Measurements from ENCODE around the gene NRXN3.

Gene NRXN3

DNA sequence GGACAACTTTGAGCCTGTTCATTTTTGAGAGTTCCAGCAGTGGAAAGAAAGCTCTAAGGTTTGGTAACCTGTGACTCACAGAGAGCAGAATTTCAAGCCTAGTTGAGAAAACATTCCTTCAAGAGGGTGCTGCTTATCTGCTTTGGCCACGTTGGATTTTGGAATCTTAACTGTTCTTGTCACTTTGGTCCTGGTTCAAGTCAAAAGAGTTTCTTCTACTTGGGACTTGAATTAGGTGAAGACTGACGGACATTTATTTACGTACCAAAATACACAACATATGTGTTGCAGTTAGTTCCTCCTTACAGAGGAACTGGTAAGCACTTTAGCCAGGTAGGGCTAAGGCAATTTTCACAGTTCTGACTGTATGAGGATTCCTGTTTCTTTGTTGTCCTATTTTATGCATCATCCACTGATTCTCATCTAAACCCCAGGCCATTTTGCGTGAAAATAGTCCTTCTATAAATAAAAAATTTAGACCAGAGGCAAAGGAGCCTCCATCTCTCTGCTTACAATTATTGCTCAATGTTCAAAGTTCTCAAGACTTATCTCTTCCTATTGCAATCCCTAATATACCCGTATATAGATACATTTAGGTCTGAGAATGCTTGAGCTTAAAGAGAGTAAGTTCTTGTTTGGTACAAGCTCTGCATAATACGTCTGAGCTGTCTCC lies 1460.3 kb downstream of the NRXN3 start:
- peaks cover 17% of the 10 kb centered on the region for H3K9me3 ChIP-seq
- H3K36me3 ChIP-seq = no peaks in the 10 kb centered on the region
- H3K4me3 ChIP-seq = no peak overlapping the region
- no peak overlapping the region for H3K27ac ChIP-seq
- H3K4me1 ChIP-seq = no peaks in the 10 kb centered on the region
- no peaks in the 10 kb centered on the region for H4K20me1 ChIP-seq
- H3K27me3 ChIP-seq = no peaks in the 10 kb centered on the region
- no peak overlapping the region for H3K4me2 ChIP-seq
- no peak overlapping the region for H3K9ac ChIP-seq
- no peak for TF ChIP-seq Cebpa-rat (IDR thresholded peaks at IDR 0.05)

DNA sequence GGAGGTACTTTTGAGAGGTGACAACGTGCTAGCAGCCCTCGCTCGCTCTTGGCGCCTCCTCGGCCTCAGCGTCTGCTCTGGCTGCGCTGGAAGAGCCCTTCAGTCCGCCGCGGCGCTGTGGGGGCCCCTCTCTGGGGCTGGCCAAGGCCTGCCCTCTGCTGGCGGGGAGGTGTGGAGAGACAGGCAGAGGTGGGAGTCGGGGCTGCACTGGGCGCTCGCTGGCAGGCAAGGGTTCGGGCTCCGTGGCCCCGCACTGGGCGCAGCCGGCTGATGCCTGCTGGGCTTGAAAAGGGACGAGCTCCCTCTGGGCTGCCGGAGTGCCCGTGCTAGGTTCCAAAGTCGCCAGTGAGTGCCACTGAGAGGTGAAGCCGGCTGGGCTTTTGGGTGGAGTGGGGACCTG lies 1461.1 kb downstream of the NRXN3 start:
- no peak for TF ChIP-seq Cebpa-rat (IDR thresholded peaks at IDR 0.05)
- H3K36me3 ChIP-seq = no peaks in the 10 kb centered on the region
- H3K4me3 ChIP-seq = no peak overlapping the region

DNA sequence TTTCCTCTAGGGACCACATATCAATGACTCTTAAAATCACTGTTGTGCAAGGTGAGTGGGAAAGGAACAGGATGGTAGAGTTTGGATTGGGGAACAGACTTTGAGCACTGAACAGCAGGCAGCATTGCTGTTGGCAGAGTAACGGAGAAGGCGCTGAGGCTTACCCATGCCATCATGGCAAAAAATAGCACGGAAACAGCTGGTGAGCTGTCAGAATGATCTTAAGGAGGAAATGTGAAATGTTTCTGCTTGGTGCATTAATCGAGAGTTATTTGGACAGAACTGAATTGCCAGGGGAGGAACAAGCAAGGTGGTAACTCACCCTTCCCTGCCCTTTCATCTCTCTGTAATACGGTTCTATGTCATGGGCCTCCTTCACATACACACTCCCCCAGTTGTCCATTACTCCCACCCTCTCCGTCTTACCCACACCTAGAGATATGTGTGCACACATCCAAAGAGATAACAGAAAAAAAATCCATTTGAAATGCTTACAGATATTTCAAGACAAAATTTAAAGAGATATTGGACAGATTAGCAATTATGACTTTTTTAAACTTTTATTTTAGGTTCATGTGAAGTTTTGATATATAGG lies 1468.6 kb downstream of the NRXN3 start:
- no peak overlapping the region for H3K4me3 ChIP-seq
- no peaks in the 10 kb centered on the region for H3K27me3 ChIP-seq
- H3K9ac ChIP-seq = no peak overlapping the region
- no peaks in the 10 kb centered on the region for H3K36me3 ChIP-seq
- H4K20me1 ChIP-seq = no peaks in the 10 kb centered on the region
- no peaks in the 10 kb centered on the region; the same call in 1 of the 2 replicates for H3K9me3 ChIP-seq
- no peak overlapping the region for H3K27ac ChIP-seq
- no peak for TF ChIP-seq Cebpa-rat (IDR thresholded peaks at IDR 0.05)
- peak overlapping the region; percentile 43 for H3K4me2 ChIP-seq
- H3K4me1 ChIP-seq = peaks cover 19% of the 10 kb centered on the region

More for the DNA sequence above, 1461.1 kb downstream of the NRXN3 start:
- Histone ChIP-seq H3K9ac (no peak overlapping the region), H3K9me3 (peaks cover 17% of the 10 kb centered on the region), H3K27ac (no peak overlapping the region), H3K27me3 (no peaks in the 10 kb centered on the region), H3K4me1 (no peaks in the 10 kb centered on the region), H4K20me1 (no peaks in the 10 kb centered on the region), H3K4me2 (no peak overlapping the region)

DNA sequence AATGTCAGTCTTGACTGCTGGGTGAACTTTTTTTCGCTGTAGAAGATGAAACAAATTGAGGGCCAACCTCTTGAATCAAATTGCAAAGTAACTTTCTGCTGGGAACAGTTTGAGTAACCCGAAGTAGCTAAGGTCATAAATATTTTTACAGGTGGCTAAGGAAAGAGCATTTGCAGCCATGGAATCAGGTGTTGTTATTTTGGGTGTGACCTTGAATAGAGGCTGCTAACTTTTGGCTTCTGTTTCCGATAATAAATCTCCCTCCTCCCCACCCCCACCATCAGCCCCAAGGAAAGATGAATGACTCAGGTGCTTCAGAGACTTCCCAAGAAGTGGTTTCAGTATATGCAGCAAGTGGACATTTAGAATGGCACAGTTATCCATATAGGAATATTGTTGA lies 1469.4 kb downstream of the NRXN3 start:
- Histone ChIP-seq H3K27me3 (no peaks in the 10 kb centered on the region), H3K4me1 (peaks cover 19% of the 10 kb centered on the region), H4K20me1 (no peaks in the 10 kb centered on the region), H3K27ac (no peak overlapping the region), H3K9me3 (no peaks in the 10 kb centered on the region; the same call in 1 of the 2 replicates), H3K4me2 (0 out of 2 replicates have a peak overlapping the region, but pooled peaks have one; percentile 43), H3K36me3 (no peaks in the 10 kb centered on the region), H3K9ac (no peak overlapping the region), H3K4me3 (no peak overlapping the region)
- TF ChIP-seq Cebpa-rat (IDR thresholded peaks at IDR 0.05) = no peak

DNA sequence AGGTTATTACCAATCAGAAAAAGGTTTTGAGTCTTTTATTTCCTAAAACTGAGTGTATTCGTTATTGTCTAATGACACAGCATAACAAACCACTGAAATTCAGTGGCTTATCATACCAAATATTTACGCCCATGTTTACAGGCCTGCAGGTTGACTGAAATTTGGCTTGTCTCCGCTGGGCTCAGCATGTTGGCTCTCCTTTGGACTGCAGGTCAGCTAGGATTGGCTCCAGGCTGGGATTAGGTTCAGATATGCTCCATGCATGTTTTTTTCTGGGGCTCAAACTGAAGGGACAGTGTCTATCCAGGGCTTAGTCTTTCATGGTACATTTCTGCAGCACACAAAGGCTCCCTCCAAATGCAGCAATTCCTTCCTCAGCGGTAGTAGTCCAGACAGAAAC lies 1471.2 kb downstream of the NRXN3 start:
- no peak overlapping the region for H3K9ac ChIP-seq
- no peak for TF ChIP-seq Cebpa-rat (IDR thresholded peaks at IDR 0.05)

DNA sequence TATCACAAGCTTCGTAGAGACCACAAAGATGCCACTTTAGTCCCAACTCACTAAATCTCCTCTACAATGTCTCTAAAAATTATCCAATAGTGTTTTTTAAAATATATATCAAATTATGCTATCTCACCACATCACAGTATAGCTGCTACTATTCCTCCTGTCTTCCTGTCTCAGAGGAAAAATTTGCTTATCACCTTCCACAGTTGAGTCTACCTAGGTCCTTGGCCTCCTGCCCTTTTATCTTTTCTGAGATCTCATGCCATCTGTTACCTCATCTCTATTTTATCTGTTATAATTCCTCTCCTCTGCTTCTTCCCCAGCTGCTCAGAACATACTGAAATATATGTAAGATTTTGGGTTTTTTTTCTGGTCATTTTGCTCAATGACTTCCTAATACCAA lies 1473.0 kb downstream of the NRXN3 start:
- peaks cover 15% of the 10 kb centered on the region for H3K4me1 ChIP-seq
- no peaks in the 10 kb centered on the region for H3K9me3 ChIP-seq
- H3K4me2 ChIP-seq = no peak overlapping the region
- H3K27ac ChIP-seq = no peak overlapping the region
- no peaks in the 10 kb centered on the region for H4K20me1 ChIP-seq
- no peak overlapping the region for H3K9ac ChIP-seq
- H3K36me3 ChIP-seq = no peaks in the 10 kb centered on the region
- no peaks in the 10 kb centered on the region for H3K27me3 ChIP-seq
- no peak for TF ChIP-seq Cebpa-rat (IDR thresholded peaks at IDR 0.05)
- H3K4me3 ChIP-seq = no peak overlapping the region

More for the DNA sequence above, 1471.2 kb downstream of the NRXN3 start:
- H3K27me3 ChIP-seq = no peaks in the 10 kb centered on the region
- no peaks in the 10 kb centered on the region for H4K20me1 ChIP-seq
- peaks cover 19% of the 10 kb centered on the region for H3K4me1 ChIP-seq
- H3K4me3 ChIP-seq = no peak overlapping the region
- no peak overlapping the region for H3K27ac ChIP-seq
- H3K36me3 ChIP-seq = no peaks in the 10 kb centered on the region
- no peaks in the 10 kb centered on the region for H3K9me3 ChIP-seq
- no peak overlapping the region for H3K4me2 ChIP-seq

DNA sequence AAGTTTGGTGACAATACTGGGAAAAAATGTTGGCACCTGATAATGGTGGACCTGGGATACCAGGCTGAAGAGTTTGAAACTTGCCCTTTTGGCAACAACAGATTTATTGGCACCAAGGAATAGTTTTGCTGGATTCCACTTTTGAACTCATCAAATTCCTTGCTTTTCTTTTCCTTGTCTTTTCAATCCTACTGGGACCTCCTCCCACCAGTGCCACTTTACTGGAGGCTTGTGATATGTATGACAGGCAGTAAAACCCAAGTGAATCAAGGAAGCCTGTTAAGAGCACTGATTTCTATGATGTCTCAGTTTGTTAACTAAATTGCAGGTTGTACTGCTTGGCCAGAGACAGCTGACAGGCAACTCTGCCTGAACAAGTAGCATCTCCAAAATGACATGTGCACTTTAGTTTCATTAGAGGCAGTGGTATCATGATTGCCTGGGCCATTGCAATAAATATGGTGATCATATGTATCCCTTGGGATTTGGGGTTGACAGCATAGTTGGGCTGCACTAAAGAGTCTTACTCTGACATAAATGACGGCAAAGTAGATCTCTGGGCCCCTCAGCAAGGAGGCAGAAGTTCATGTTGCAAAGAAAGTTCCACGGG lies 1475.7 kb downstream of the NRXN3 start:
- no peak for TF ChIP-seq Cebpa-rat (IDR thresholded peaks at IDR 0.05)
- no peaks in the 10 kb centered on the region for H3K9me3 ChIP-seq
- no peaks in the 10 kb centered on the region for H3K4me1 ChIP-seq
- H3K4me2 ChIP-seq = no peak overlapping the region
- no peaks in the 10 kb centered on the region for H3K36me3 ChIP-seq
- H3K27ac ChIP-seq = no peak overlapping the region
- H3K4me3 ChIP-seq = no peak overlapping the region
- no peaks in the 10 kb centered on the region for H4K20me1 ChIP-seq
- no peak overlapping the region for H3K9ac ChIP-seq
- H3K27me3 ChIP-seq = no peaks in the 10 kb centered on the region

DNA sequence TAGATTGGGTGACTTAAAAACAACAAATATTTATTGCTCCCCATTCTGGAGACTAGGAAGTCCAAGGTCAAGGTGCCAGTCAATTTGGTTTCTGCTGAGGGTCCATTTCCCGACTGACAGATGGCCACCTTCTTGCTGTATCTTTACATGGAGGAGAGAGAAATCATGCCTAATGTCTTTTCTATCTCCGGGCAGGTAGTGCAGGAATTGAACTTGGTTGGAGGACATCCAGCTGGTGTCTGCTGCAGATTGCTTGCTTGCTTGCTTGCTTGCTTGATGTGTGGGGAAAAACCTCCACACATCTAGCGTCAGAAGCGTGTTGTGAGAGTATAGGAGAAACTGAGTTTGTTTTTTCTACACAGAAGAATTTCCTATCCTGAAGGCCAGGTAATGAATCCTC lies 1479.7 kb downstream of the NRXN3 start:
- H3K9me3 ChIP-seq = peaks cover 6% of the 10 kb centered on the region; the same call in 1 of the 2 replicates
- H4K20me1 ChIP-seq = no peaks in the 10 kb centered on the region
- H3K27ac ChIP-seq = no peak overlapping the region
- H3K4me3 ChIP-seq = no peak overlapping the region
- no peak overlapping the region for H3K9ac ChIP-seq
- H3K36me3 ChIP-seq = no peaks in the 10 kb centered on the region
- no peaks in the 10 kb centered on the region for H3K4me1 ChIP-seq
- TF ChIP-seq Cebpa-rat (IDR thresholded peaks at IDR 0.05) = no peak
- no peak overlapping the region for H3K4me2 ChIP-seq
- H3K27me3 ChIP-seq = no peaks in the 10 kb centered on the region

DNA sequence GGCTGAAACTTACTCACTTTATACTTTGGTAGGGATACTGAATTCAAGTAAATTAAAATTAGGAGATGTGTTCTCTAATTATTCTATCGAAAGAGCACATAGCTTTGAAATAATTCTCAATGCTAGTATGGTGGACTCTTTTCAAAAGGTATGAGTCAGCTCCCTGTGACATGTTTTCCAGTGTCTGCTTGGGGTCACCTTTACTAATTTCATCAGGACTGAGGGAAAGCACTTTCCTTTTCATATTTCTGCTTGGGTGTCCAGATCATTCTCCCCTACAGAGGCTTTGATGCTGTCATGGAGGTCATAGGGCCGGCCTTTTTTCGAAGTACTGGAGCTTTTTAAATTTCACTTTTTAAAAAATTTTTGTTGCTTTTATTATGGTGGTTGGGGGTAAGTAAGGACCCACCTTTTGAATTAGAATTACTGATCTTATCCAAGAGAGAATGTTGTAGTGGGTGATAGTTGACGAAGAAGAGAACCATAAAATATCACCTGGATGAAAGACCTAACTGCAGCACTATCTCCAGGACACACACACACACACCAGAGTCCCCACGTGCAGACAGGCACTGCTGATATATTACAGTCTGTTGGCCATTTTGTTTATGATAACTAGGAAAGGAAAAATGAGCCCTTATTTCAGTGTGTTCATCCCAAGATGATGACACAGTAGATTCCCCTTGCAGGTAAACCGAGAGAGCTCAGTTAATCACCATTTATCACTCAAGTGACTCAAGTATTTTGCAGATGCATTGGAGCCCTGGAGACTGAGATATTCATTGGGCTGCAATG lies 1482.5 kb downstream of the NRXN3 start:
- Histone ChIP-seq H3K9me3 (peaks cover 6% of the 10 kb centered on the region; the same call in 1 of the 2 replicates), H3K4me3 (no peak overlapping the region), H3K4me2 (no peak overlapping the region), H4K20me1 (no peaks in the 10 kb centered on the region), H3K4me1 (no peaks in the 10 kb centered on the region), H3K27ac (no peak overlapping the region), H3K36me3 (no peaks in the 10 kb centered on the region), H3K9ac (no peak overlapping the region), H3K27me3 (no peaks in the 10 kb centered on the region)
- no peak for TF ChIP-seq Cebpa-rat (IDR thresholded peaks at IDR 0.05)

All from BLaER1 (cell line).